ENCODE results near the gene MGMT. TPM values are rescaled to one million over a fixed set of nuclear protein-coding genes. Genes with fewer than 3 reads are reported as not detected.

The MGMT gene
- total RNA-seq, 1 donor from 2014 or later: 5.7 TPM

DNA sequence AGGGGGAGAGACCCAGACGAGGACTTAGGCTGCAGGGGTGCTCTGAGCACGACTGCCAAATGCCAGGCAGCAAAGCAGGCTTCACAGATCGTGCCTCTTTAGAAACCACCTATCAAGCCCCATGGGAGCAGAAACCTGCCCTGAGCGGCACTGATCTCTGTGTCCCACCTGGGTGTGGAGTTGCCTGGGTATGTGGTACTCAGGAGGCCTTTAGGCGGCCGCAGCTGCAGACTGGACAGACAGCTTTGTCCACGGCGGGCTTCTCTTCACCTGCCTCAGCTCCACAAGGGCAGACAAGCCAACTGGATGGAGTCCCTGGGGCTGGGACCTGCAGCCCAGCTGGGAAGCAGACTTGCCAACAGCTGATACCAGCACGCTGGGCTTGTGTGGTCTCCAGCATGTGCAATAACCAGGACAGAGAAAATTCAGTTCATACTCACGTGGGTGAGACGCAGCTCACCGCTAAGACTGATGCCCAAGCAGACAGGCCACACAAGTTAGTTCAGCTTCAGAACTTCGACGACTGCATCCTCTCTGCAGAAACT, 333.8 kb downstream of the MGMT start:
- DNase-seq (ENCODE audit: low spot score in 2 of 2) (no peak), FAIRE-seq (no peak)

GRCh38 chr10:129807211-129807610, 340.2 kb downstream of the MGMT start:
- FAIRE-seq (no peak), DNase-seq (ENCODE audit: low spot score in 2 of 2) (no peak)

DNA sequence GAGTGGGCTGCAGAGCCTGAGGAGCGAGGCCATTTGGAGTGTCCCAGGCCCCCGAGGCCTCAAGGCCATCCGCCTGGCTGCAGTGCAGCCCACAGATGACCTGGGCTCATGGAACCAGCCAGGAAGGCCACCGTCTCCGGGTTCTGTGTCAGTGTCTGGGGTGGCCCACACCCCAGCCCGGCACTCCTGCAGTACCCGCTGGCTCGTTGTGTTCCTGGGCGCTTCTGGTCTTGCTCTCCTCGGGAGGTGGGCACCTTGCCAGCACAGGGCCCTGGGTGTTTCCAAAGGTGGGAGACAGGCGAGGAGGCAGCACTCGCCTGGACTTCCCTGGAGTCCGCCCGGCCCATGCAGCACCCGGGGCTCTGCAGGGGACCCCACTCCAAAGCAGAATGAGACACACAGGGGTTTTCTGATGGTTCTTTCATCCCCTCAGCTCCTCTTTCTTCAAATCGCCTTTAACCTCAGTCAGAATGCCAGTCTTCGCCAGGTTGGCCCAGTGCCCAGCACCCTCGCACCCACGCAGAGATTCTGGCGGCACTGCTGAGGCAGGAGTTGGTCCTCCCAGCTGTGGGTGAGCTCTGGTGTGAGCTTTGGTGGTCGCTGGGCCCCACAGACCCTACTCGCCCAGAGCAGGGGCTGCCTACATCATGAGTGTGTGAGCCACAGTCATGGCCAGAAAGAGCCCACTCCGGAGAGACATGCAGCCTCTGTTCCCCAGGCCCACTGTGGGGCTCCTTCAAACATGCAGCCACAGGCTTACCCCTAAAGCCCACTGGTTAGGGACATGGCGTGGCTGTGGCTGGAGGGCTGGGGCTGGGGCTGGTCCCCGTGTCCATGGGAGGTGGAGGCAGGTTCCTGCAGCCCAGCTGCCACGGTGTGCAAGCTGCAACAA, 341.3 kb downstream of the MGMT start:
- FAIRE-seq: no peak
- DNase-seq (ENCODE audit: low spot score in 2 of 2): no peak

GRCh38 chr10:129809431-129809830, 342.4 kb downstream of the MGMT start:
- FAIRE-seq (no peak), DNase-seq (ENCODE audit: low spot score in 2 of 2) (no peak)

GRCh38 chr10:129809841-129810240, 342.8 kb downstream of the MGMT start:
- FAIRE-seq: no peak
- no peak for DNase-seq (ENCODE audit: low spot score in 2 of 2)

DNA sequence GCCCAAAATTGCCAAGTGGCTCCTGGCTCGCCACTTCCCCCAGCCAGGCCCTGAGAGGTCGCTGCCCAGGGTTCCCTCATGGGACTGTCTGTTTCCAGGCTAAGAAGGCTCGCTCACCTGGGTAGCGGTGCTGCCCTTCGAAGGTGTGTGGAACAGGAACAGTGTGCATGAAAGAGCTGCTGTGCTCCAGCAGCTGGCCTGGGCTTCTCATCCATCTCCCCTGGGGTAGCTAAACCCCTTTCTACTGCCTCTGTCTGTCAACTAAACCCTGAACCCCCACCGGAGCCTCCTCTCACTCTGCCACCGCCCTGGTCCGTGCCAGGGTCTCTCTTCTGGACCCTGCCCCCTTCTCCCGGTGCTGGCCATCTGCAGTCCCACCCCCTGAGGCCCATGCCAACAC, 344.2 kb downstream of the MGMT start:
- DNase-seq (ENCODE audit: low spot score in 2 of 2): no peak
- no peak for FAIRE-seq

DNA sequence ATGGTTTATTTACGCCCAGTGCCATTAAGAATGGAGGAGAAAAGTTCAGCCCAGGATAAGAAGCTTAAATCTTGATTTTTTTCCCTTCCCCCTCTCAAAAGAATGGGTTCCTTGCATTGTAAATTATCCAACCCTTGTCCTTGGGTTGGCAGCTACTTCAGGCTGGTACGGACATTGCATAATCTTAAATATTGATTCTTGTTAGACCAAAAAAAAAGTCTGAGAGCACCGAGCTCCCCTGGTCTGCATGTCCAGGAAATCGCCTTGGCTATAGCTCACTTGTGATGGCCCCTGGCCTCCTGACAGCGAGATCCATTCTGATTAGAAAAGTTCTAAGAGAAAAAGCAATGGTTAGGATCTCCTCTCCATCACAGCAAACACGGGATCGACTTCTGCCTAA, 345.4 kb downstream of the MGMT start:
- no peak for FAIRE-seq
- DNase-seq (ENCODE audit: low spot score in 2 of 2): no peak

DNA sequence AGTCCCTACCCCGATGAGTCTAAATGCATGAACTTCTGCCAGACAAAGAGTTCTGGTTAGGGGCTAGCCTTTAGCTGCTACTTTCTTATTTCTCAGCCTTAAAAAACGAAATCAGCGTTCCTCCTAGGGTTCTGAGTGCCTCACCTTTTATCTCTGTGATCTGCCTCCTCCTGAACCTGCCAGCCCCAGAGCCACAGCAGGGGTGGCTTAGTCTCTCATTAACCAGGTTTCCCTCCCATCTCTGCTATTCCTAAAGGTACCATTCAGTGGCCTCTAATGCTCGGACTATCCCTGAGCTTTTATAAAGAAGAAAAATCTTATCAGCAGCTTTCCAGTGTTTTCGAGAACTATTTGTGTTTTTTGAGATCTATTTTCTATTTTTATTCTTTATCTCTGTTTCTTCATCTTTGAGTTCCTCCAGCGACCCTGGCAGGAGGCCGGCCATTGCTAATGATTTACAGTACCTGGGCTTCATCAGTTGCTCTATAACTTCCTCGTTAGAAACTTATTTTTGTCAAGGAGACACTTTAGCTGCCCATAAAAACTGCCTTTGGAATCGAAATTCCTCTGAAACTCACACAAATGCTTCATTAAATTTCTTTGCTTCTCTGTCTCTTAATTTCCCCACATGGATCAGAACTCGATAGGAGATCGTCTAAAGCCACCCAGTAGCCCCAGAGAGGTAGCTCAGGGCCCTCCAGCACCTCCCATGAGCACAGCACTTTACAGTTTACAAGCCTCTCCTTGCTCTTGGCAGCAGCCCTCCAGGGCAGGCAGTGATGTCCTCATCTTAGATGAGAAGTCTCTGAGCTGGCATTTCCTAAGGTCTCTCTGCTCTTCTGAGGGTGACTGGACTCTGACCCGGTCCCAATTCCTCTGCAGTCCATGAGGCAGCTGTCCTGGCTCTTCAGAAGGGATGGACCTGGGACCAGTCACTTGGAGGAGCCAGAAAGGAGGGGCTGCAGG, 347.9 kb downstream of the MGMT start:
- no peak for FAIRE-seq
- DNase-seq (ENCODE audit: low spot score in 2 of 2): no peak

GRCh38 chr10:129815898-129816655, 349.0 kb downstream of the MGMT start:
- no peak for FAIRE-seq
- DNase-seq (ENCODE audit: low spot score in 2 of 2): no peak

GRCh38 chr10:129816656-129817045, 349.6 kb downstream of the MGMT start:
- DNase-seq (ENCODE audit: low spot score in 2 of 2): no peak
- no peak for FAIRE-seq
